Measurements from ENCODE around the gene MAML2. TPM values are rescaled to one million over a fixed set of nuclear protein-coding genes. Genes with fewer than 3 reads are reported as not detected.

Gene MAML2
- total and polyA plus RNA-seq, 10 donors, result 2.7 to 43.4 (median 27.2) TPM

- peak overlapping the region in 2 of 8 donors; percentile 9 to 42 for H3K4me3 ChIP-seq
- no peak for TF ChIP-seq POLR2A (IDR thresholded peaks at IDR 0.05)
- TF ChIP-seq POLR2AphosphoS5 (IDR thresholded peaks at IDR 0.05), result no peak
- TF ChIP-seq CTCF (IDR thresholded peaks at IDR 0.05 in 8 of 11, conservative IDR thresholded peaks at IDR 0.05 in 3 of 11), result no peak
- no peaks in the 10 kb centered on the region for H3K27me3 ChIP-seq (replicated peaks in 1 of 7)
- no peak for DNase-seq
- peaks cover 6 to 84% (median 48%) of the 10 kb centered on the region in 6 donors for H3K4me1 ChIP-seq
- peak overlapping the region; percentile 49 to 83 (median 70) for H3K27ac ChIP-seq
- 66 to 76% (median 68%) methylated on average over 3 of the region's 3 CpGs for WGBS, 5 donors
- H3K36me3 ChIP-seq, result peaks cover 0 to 6% (median 0%) of the 10 kb centered on the region in 6 donors
- no peaks in the 10 kb centered on the region for H3K9me3 ChIP-seq
- intact Hi-C loops (cut with DNase I; ENCODE audit: low total_unique reads), result no loop called here
These were observed 35.2 kb downstream of the MAML2 start for GRCh38 chr11:96307776-96308140.

- no peaks in the 10 kb centered on the region for H3K9me3 ChIP-seq
- intact Hi-C loops (cut with DNase I; ENCODE audit: low total_unique reads), result no loop called here
- 30 to 52% (median 35%) methylated on average over 10 of the region's 10 CpGs for WGBS, 5 donors
- peaks cover 0 to 6% (median 0%) of the 10 kb centered on the region in 6 donors for H3K36me3 ChIP-seq
- no peak for DNase-seq
- peak overlapping the region in 2 of 8 donors; percentile 9 to 42 for H3K4me3 ChIP-seq
- TF ChIP-seq POLR2AphosphoS5 (IDR thresholded peaks at IDR 0.05), result peak in 1 of 3 donors; percentile 61
- TF ChIP-seq POLR2A (IDR thresholded peaks at IDR 0.05), result peak in 1 of 3 donors; percentile 11
- TF ChIP-seq CTCF (IDR thresholded peaks at IDR 0.05 in 8 of 11, conservative IDR thresholded peaks at IDR 0.05 in 3 of 11), result no peak
- H3K27me3 ChIP-seq (replicated peaks in 1 of 7), result no peaks in the 10 kb centered on the region
- H3K27ac ChIP-seq, result peak overlapping the region; percentile 49 to 83 (median 70)
- peaks cover 9 to 85% (median 54%) of the 10 kb centered on the region in 6 donors for H3K4me1 ChIP-seq
These were observed 35.8 kb downstream of the MAML2 start for GRCh38 chr11:96306933-96307775.

- intact Hi-C loops (cut with DNase I; ENCODE audit: low total_unique reads), result no loop called here
- Histone ChIP-seq H3K9me3 (no peaks in the 10 kb centered on the region), H3K27ac (peak overlapping the region; percentile 49 to 83 (median 70)), H3K4me1 (peaks cover 9 to 90% (median 58%) of the 10 kb centered on the region in 6 donors), H3K4me3 (peak overlapping the region in 2 of 8 donors; percentile 9 to 42), H3K36me3 (peaks cover 0 to 6% (median 0%) of the 10 kb centered on the region in 6 donors), H3K27me3 (replicated peaks in 1 of 7) (no peaks in the 10 kb centered on the region)
- TF ChIP-seq POLR2A (IDR thresholded peaks at IDR 0.05) (no peak), POLR2AphosphoS5 (IDR thresholded peaks at IDR 0.05) (no peak), CTCF (IDR thresholded peaks at IDR 0.05 in 8 of 11, conservative IDR thresholded peaks at IDR 0.05 in 3 of 11) (no peak)
- 32 to 51% (median 33%) methylated on average over 3 of the region's 3 CpGs for WGBS, 5 donors
- no peak for DNase-seq
These were observed 36.4 kb downstream of the MAML2 start for GRCh38 chr11:96306600-96306932.

GRCh38 chr11:96306071-96306470 lies 36.9 kb downstream of the MAML2 start:
- WGBS, 5 donors, result 89 to 97% (median 93%) methylated on average over 1 of the region's 1 CpG
- no peak for DNase-seq
- Histone ChIP-seq H3K4me3 (no peak overlapping the region), H3K9me3 (no peaks in the 10 kb centered on the region), H3K4me1 (peaks cover 9 to 94% (median 58%) of the 10 kb centered on the region in 6 donors), H3K36me3 (peaks cover 0 to under 1% (median 0%) of the 10 kb centered on the region in 6 donors), H3K27me3 (replicated peaks in 1 of 7) (no peaks in the 10 kb centered on the region), H3K27ac (peak overlapping the region; percentile 49 to 83 (median 70))
- intact Hi-C loops (cut with DNase I; ENCODE audit: low total_unique reads), result no loop called here
- TF ChIP-seq POLR2A (IDR thresholded peaks at IDR 0.05), result no peak
- TF ChIP-seq POLR2AphosphoS5 (IDR thresholded peaks at IDR 0.05), result no peak
- no peak for TF ChIP-seq CTCF (IDR thresholded peaks at IDR 0.05 in 8 of 11, conservative IDR thresholded peaks at IDR 0.05 in 3 of 11)

Measured in spleen (tissue), 11 donors.